Panc1 (cell line): ENCODE data around the gene RMC1.

Experiments used
- CTCF ChIP-seq: fragments of 450-650 bp; IDR thresholded peaks from 2 replicates; pipeline ENCODE4 v1.5.1; 2017; ENCODE audit warnings: mild to moderate bottlenecking
- POLR2AphosphoS5 ChIP-seq: IDR thresholded peaks from 2 replicates; pipeline ENCODE4 v1.6.1; 2012; ENCODE audit warnings: mild to moderate bottlenecking, low read depth, low read length, moderate library complexity
- TF ChIP-seq, protein P1 (sequence below), 2 experiments: IDR thresholded peaks; 2 replicates each; pipeline ENCODE4 v1.6.1; 2011 to 2012; ENCODE audit warnings: low read depth in 2 of 2, control low read depth in 1 of 2, low read length in 1 of 2, mild to moderate bottlenecking in 1 of 2, moderate library complexity in 1 of 2; ENCODE audit not compliant: insufficient read depth in 1 of 2

- TF ChIP-seq CTCF (no peak), POLR2AphosphoS5 (no peak)
- TF ChIP-seq, protein P1, sequence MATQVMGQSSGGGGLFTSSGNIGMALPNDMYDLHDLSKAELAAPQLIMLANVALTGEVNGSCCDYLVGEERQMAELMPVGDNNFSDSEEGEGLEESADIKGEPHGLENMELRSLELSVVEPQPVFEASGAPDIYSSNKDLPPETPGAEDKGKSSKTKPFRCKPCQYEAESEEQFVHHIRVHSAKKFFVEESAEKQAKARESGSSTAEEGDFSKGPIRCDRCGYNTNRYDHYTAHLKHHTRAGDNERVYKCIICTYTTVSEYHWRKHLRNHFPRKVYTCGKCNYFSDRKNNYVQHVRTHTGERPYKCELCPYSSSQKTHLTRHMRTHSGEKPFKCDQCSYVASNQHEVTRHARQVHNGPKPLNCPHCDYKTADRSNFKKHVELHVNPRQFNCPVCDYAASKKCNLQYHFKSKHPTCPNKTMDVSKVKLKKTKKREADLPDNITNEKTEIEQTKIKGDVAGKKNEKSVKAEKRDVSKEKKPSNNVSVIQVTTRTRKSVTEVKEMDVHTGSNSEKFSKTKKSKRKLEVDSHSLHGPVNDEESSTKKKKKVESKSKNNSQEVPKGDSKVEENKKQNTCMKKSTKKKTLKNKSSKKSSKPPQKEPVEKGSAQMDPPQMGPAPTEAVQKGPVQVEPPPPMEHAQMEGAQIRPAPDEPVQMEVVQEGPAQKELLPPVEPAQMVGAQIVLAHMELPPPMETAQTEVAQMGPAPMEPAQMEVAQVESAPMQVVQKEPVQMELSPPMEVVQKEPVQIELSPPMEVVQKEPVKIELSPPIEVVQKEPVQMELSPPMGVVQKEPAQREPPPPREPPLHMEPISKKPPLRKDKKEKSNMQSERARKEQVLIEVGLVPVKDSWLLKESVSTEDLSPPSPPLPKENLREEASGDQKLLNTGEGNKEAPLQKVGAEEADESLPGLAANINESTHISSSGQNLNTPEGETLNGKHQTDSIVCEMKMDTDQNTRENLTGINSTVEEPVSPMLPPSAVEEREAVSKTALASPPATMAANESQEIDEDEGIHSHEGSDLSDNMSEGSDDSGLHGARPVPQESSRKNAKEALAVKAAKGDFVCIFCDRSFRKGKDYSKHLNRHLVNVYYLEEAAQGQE (IDR thresholded peaks at IDR 0.05; ENCODE audit: insufficient read depth in 1 of 2, low read depth in 2 of 2, low read length in 1 of 2) = no peak
Observed at GRCh38 chr18:23547306-23547705, 44.0 kb downstream of the RMC1 start.
